CD14-positive monocyte (primary cell): ENCODE results near the gene EVC. TPM values are rescaled to one million over a fixed set of nuclear protein-coding genes. Genes with fewer than 3 reads are reported as not detected.

Source experiments
- DNase-seq, 3 donors: peaks; one replicate each; pipeline ENCODE4 v3.0.0-alpha.2; 2011 to 2022
- H2AFZ ChIP-seq: 2 replicates; pipeline ENCODE4 v1.6.0; 2012; ENCODE audit warnings: mild to moderate bottlenecking, low read depth, low read length, inconsistent platforms; ENCODE audit not compliant: insufficient read depth, poor library complexity, severe bottlenecking
- H3K27ac ChIP-seq, 2 donors: 1 replicate in 1 of 2; 2 replicates in 1 of 2; pipeline ENCODE4 v1.5.1; 2012 to 2013; ENCODE audit warnings: low read length in 2 of 2, control low read depth in 1 of 2, inconsistent platforms in 1 of 2, low read depth in 1 of 2, mild to moderate bottlenecking in 1 of 2
- H3K27me3 ChIP-seq, 2 donors: one replicate each; pipeline versions ENCODE4 v1.6.0 to v1.6.1; 2011 to 2013; ENCODE audit warnings: low read length in 2 of 2; ENCODE audit not compliant: control insufficient read depth in 2 of 2, insufficient read depth in 2 of 2
- H3K36me3 ChIP-seq, 2 donors: replicated peaks in 1 of 2; 1 replicate in 1 of 2; 2 replicates in 1 of 2; pipeline versions ENCODE4 v1.5.1 to v1.6.1; 2012 to 2013; ENCODE audit warnings: low read length in 2 of 2, control low read depth in 1 of 2, inconsistent platforms in 1 of 2, mild to moderate bottlenecking in 1 of 2; ENCODE audit not compliant: insufficient read depth in 2 of 2, control insufficient read depth in 1 of 2
- H3K4me1 ChIP-seq, 2 donors: 1 replicate in 1 of 2; 2 replicates in 1 of 2; pipeline versions ENCODE4 v1.5.1 to v1.6.1; 2012 to 2013; ENCODE audit warnings: low read length in 2 of 2, control low read depth in 1 of 2, inconsistent platforms in 1 of 2, mild to moderate bottlenecking in 1 of 2, moderate library complexity in 1 of 2; ENCODE audit not compliant: insufficient read depth in 2 of 2, control insufficient read depth in 1 of 2
- H3K4me2 ChIP-seq: replicated peaks from 2 replicates; pipeline ENCODE3; 2012; ENCODE audit warnings: low read length, moderate library complexity, mild to moderate bottlenecking; ENCODE audit not compliant: poor library complexity, severe bottlenecking; ENCODE audit errors: extremely low read depth
- H3K4me3 ChIP-seq, 3 experiments: fragments of 200-600 bp in 1 of 3; sonication (generic) in 1 of 3; replicated peaks in 1 of 3; 1 replicate in 2 of 3; 2 replicates in 1 of 3; pipeline ENCODE4 v1.5.1; 2011 to 2013; ENCODE audit warnings: low read length in 3 of 3, mild to moderate bottlenecking in 3 of 3, control low read depth in 2 of 3, low read depth in 2 of 3, inconsistent platforms in 1 of 3, moderate library complexity in 1 of 3
- H3K79me2 ChIP-seq: 2 replicates; pipeline ENCODE4 v1.6.0; 2012; ENCODE audit warnings: mild to moderate bottlenecking, control low read depth, inconsistent platforms, low read length, moderate library complexity; ENCODE audit not compliant: insufficient read depth
- H3K9ac ChIP-seq: 2 replicates; pipeline ENCODE4 v1.6.0; 2017; ENCODE audit warnings: low read length, mild to moderate bottlenecking; ENCODE audit not compliant: insufficient read depth, poor library complexity, severe bottlenecking
- H3K9me3 ChIP-seq, 2 donors: replicated peaks in 1 of 2; 1 replicate in 1 of 2; 2 replicates in 1 of 2; pipeline versions ENCODE4 v1.5.1 to v1.6.1; 2012 to 2013; ENCODE audit warnings: low read length in 2 of 2, control low read depth in 1 of 2; ENCODE audit not compliant: control insufficient read depth in 1 of 2, insufficient read depth in 1 of 2
- H4K20me1 ChIP-seq: 2 replicates; pipeline ENCODE4 v1.6.0; 2012; ENCODE audit warnings: mild to moderate bottlenecking, low read length, control low read depth, moderate library complexity; ENCODE audit not compliant: insufficient read depth
- H3K27ac Mint-ChIP-seq, 7 donors: one replicate each; pipeline ENCODE4 v1.8.0; 2020; ENCODE audit warnings: mild to moderate bottlenecking in 7 of 7, mixed read lengths in 7 of 7, moderate library complexity in 6 of 7, inconsistent platforms in 2 of 7
- H3K27me3 Mint-ChIP-seq, 3 donors: one replicate each; pipeline ENCODE4 v1.8.0; 2021 to 2022; ENCODE audit warnings: low read depth in 3 of 3, mild to moderate bottlenecking in 3 of 3, mixed read lengths in 3 of 3, moderate library complexity in 3 of 3, inconsistent platforms in 1 of 3
- H3K36me3 Mint-ChIP-seq, 2 donors: one replicate each; pipeline ENCODE4 v1.8.0; 2020; ENCODE audit warnings: mixed read lengths in 2 of 2, inconsistent platforms in 1 of 2, mild to moderate bottlenecking in 1 of 2
- H3K4me1 Mint-ChIP-seq: one replicate; pipeline ENCODE4 v1.8.0; 2020; ENCODE audit warnings: mild to moderate bottlenecking, mixed read lengths
- H3K4me3 Mint-ChIP-seq, 2 donors: one replicate each; pipeline ENCODE4 v1.8.0; 2020; ENCODE audit warnings: mild to moderate bottlenecking in 2 of 2, mixed read lengths in 2 of 2, moderate library complexity in 1 of 2
- H3K9me3 Mint-ChIP-seq, 7 donors: one replicate each; pipeline ENCODE4 v1.8.0; 2020 to 2022; ENCODE audit warnings: mixed read lengths in 7 of 7, mild to moderate bottlenecking in 6 of 7, moderate library complexity in 6 of 7, inconsistent platforms in 2 of 7
- WGBS: methylation state at CpG from one replicate; pipeline ENCODE4 v1.1.5; 2013; ENCODE audit warnings: missing lambda C conversion rate; ENCODE audit not compliant: insufficient coverage; 5-methylcytosine and 5-hydroxymethylcytosine counted together
- intact Hi-C, 2 donors: fragments of 100-400 bp; cut with micrococcal nuclease; formaldehyde crosslinking; loops; one replicate each; pipeline versions ENCODE4 v1.15.0 to v1.15.1; 2023
- polyA plus RNA-seq, 3 donors: library from polyadenylated mRNA; depleted of rRNA in 1 of 3; unstranded in 2 of 3; stranded (reverse) in 1 of 3; fragments of 300-500 nt in 2 of 3; fragments of >200 nt in 1 of 3; fragmentation: Illumina TruSeq in 2 of 3; gene quantifications; 1 replicate in 2 of 3; 2 replicates in 1 of 3; pipeline ENCODE4 v1.2.3, GENCODE V29; 2012 to 2021
- TF ChIP-seq, protein P1 (sequence below): fragments of 200-600 bp; IDR thresholded peaks from one replicate; pipeline ENCODE4 v1.8.0; 2022; ENCODE audit warnings: antibody characterized with exemption, mild to moderate bottlenecking

The EVC gene
- polyA plus RNA-seq, 3 donors, result 0.36 TPM; not detected in 2

DNA sequence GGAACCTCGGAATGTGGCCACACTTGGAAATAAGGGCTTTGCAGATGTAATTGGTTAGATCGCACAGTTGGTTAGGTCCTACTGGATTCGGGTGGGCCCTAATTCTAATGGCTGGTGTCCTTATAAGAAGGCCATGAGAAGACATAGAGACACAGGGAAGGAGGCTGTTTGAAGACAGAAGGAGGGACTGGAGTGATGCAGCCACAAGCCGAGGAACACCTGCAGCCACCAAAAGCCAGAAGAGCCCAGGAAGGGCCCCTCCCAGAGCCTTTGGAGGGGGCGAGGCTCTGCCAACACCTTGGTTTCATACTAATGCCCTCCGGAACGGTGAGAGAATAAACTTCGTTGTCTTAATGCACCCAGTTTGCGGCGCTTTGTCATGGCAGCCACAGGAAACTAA, 47.0 kb downstream of the EVC start:
- no peak overlapping the region for H3K27ac ChIP-seq
- no peaks in the 10 kb centered on the region for H3K27me3 Mint-ChIP-seq
- H4K20me1 ChIP-seq, result no peaks in the 10 kb centered on the region
- H3K9ac ChIP-seq, result no peak overlapping the region
- no peaks in the 10 kb centered on the region for H3K9me3 ChIP-seq
- no peak for DNase-seq
- H3K27ac Mint-ChIP-seq, result peak overlapping the region in 1 of 7 donors; percentile 23
- no peak overlapping the region for H3K4me2 ChIP-seq
- no peaks in the 10 kb centered on the region for H3K79me2 ChIP-seq
- TF ChIP-seq, protein P1, sequence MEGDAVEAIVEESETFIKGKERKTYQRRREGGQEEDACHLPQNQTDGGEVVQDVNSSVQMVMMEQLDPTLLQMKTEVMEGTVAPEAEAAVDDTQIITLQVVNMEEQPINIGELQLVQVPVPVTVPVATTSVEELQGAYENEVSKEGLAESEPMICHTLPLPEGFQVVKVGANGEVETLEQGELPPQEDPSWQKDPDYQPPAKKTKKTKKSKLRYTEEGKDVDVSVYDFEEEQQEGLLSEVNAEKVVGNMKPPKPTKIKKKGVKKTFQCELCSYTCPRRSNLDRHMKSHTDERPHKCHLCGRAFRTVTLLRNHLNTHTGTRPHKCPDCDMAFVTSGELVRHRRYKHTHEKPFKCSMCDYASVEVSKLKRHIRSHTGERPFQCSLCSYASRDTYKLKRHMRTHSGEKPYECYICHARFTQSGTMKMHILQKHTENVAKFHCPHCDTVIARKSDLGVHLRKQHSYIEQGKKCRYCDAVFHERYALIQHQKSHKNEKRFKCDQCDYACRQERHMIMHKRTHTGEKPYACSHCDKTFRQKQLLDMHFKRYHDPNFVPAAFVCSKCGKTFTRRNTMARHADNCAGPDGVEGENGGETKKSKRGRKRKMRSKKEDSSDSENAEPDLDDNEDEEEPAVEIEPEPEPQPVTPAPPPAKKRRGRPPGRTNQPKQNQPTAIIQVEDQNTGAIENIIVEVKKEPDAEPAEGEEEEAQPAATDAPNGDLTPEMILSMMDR, result no peak
- H3K36me3 ChIP-seq, result no peaks in the 10 kb centered on the region
- H3K36me3 Mint-ChIP-seq, result no peaks in the 10 kb centered on the region
- no peaks in the 10 kb centered on the region for H3K4me1 ChIP-seq
- H3K9me3 Mint-ChIP-seq, result peaks cover 0 to 2% (median 0%) of the 10 kb centered on the region in 7 donors
- intact Hi-C loops, result no loop called here
- H3K4me3 Mint-ChIP-seq, result no peak overlapping the region
- no peaks in the 10 kb centered on the region for H3K4me1 Mint-ChIP-seq
- H2AFZ ChIP-seq, result no peak overlapping the region
- 95% methylated on average over 8 of the region's 10 CpGs for WGBS
- no peak overlapping the region for H3K4me3 ChIP-seq
- H3K27me3 ChIP-seq, result no peaks in the 10 kb centered on the region

DNA sequence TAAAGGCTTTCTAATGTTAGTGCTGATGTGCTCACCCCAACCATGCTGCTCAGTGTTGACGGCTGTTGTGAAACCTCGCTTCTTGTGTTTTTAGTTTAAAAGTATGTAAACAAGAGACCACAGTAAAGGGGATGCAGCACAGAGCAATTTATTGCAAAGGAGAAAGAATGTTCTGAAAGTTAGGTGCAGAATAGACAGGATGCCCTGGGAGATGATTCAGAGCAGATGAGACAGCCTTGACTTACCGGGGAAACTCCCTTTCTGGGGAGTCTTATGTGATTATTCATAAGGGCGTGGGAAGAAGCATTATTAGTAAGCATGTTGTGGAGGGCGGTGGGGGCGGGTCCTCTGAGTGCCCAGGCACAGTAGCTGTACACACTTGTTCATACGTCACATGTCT, 47.7 kb downstream of the EVC start:
- peaks cover 0 to 2% (median 0%) of the 10 kb centered on the region in 7 donors for H3K9me3 Mint-ChIP-seq
- H3K27ac Mint-ChIP-seq, result no peak overlapping the region
- H3K36me3 Mint-ChIP-seq, result no peaks in the 10 kb centered on the region
- no peaks in the 10 kb centered on the region for H3K9me3 ChIP-seq
- H3K4me3 ChIP-seq, result no peak overlapping the region
- no peaks in the 10 kb centered on the region for H3K4me1 ChIP-seq
- no peaks in the 10 kb centered on the region for H3K36me3 ChIP-seq
- H3K27ac ChIP-seq, result no peak overlapping the region
- intact Hi-C loops, result no loop called here
- 85% methylated on average over 6 of the region's 7 CpGs for WGBS
- no peaks in the 10 kb centered on the region for H4K20me1 ChIP-seq
- no peak overlapping the region for H2AFZ ChIP-seq
- H3K9ac ChIP-seq, result no peak overlapping the region
- TF ChIP-seq, protein P1, result no peak
- DNase-seq, result peak in 1 of 3 donors; percentile 18
- no peaks in the 10 kb centered on the region for H3K27me3 Mint-ChIP-seq
- no peak overlapping the region for H3K4me2 ChIP-seq
- H3K79me2 ChIP-seq, result no peaks in the 10 kb centered on the region
- no peaks in the 10 kb centered on the region for H3K4me1 Mint-ChIP-seq
- H3K27me3 ChIP-seq, result no peaks in the 10 kb centered on the region
- H3K4me3 Mint-ChIP-seq, result no peak overlapping the region
